Measurements from ENCODE around the gene CCDC27. TPM values are rescaled to one million over a fixed set of nuclear protein-coding genes. Genes with fewer than 3 reads are reported as not detected.

The CCDC27 gene
- total and polyA plus RNA-seq, 2 of the 8 experiments (the other 6 are each of a cell fraction or from before 2014, with no cell fraction given) = 0.15 TPM; not detected in 1

DNA sequence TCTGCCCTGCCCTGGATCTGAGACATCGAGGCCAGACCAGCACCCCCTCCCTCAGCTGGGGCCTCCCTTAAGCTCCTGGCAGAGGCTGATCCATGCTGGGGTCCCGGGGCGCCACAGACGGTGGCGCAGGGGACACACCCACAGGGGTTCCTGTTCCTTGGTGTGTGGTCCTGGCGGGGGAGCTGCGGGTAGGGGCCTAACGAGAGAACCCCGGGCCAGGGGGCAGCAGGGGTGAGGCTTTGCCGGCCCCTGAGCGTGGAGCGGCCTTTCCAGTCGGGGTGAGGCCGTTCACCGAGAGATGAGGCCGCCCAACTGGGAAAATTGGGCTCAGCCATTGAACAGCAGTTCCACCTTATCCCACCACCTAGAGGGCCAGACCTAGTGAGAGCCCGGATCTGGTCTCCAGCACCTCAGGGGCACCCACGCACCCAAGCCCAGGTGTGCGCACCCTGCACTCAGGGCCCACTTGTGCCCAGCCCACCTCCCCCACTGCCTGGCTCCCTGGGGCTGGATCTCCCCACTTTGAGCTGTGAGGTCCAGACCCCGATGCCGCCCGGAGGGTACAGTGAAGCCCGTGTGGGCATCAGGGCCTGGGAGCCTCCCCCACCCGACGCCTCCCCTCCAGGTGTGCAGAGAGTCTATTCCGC, 45.5 kb upstream of the CCDC27 start (continued):
- TF ChIP-seq CHD7 (IDR thresholded peaks at IDR 0.05; ENCODE audit: insufficient replicate concordance, low read length) (no peak), E2F6 (IDR thresholded peaks at IDR 0.05) (no peak), SIX5 (IDR thresholded peaks at IDR 0.05; ENCODE audit: low read depth, low read length) (no peak), RXRA (IDR thresholded peaks at IDR 0.05; ENCODE audit: insufficient read depth, low read depth, low read length) (no peak), SIRT6 (IDR thresholded peaks at IDR 0.05; ENCODE audit: low read length) (no peak), POLR2A (IDR thresholded peaks at IDR 0.05; ENCODE audit: control extremely low read depth in 1 of 2, low read depth in 2 of 2, low read length in 2 of 2) (no peak), POU5F1 (IDR thresholded peaks at IDR 0.05; ENCODE audit: low read depth, low read length) (no peak), TAF1 (IDR thresholded peaks at IDR 0.05; ENCODE audit: low read depth, low read length) (no peak), TEAD4 (IDR thresholded peaks at IDR 0.05; ENCODE audit: low read depth, low read length) (no peak)

All from H1 (cell line).